DMS153 (cell line): Measurements from ENCODE around the gene DEXI.
"Not testable (repeated sequence)": the region's sequence is repeated elsewhere in the genome, so short reads cannot be mapped to it uniquely, and the experiment has no call there.

ENCODE experiments used
- DNase-seq: peaks from one replicate; lab custom pipeline; 2025; lab: John Stamatoyannopoulos, UW

The DEXI gene

GRCh38 chr16:10926867-10927266, 15.4 kb downstream of the DEXI start:
- DNase-seq: no peak

- no peak for DNase-seq
Observed at GRCh38 chr16:10926094-10926493, 16.2 kb downstream of the DEXI start.

GRCh38 chr16:10925285-10925684, 17.0 kb downstream of the DEXI start:
- DNase-seq: not testable (repeated sequence)

GRCh38 chr16:10923650-10924214, 18.5 kb downstream of the DEXI start:
- DNase-seq: no peak

GRCh38 chr16:10923146-10923649, 19.1 kb downstream of the DEXI start:
- DNase-seq: no peak

- DNase-seq: no peak
Observed at GRCh38 chr16:10922328-10923145, 19.7 kb downstream of the DEXI start.

- DNase-seq: no peak
Observed at GRCh38 chr16:10921536-10922327, 20.5 kb downstream of the DEXI start.

- DNase-seq: no peak
Observed at GRCh38 chr16:10920726-10921427, 21.4 kb downstream of the DEXI start.

- no peak for DNase-seq
Observed at GRCh38 chr16:10919003-10919351, 23.3 kb downstream of the DEXI start.

GRCh38 chr16:10918294-10919002, 23.8 kb downstream of the DEXI start:
- DNase-seq: peak; percentile 63

- no peak for DNase-seq
Observed at GRCh38 chr16:10916534-10916933, 25.7 kb downstream of the DEXI start.

GRCh38 chr16:10911267-10911666, 31.0 kb downstream of the DEXI start:
- DNase-seq: no peak

GRCh38 chr16:10907757-10908045, 34.6 kb downstream of the DEXI start:
- no peak for DNase-seq

GRCh38 chr16:10906914-10907756, 35.1 kb downstream of the DEXI start:
- no peak for DNase-seq

GRCh38 chr16:10906482-10906881, 35.8 kb downstream of the DEXI start:
- no peak for DNase-seq

- no peak for DNase-seq
Observed at GRCh38 chr16:10902999-10903398, 39.3 kb downstream of the DEXI start.

GRCh38 chr16:10897134-10897533, 45.1 kb downstream of the DEXI start:
- DNase-seq: no peak

GRCh38 chr16:10896723-10897122, 45.5 kb downstream of the DEXI start:
- DNase-seq: no peak

- DNase-seq: no peak
Observed at GRCh38 chr16:10896165-10896564, 46.1 kb downstream of the DEXI start.

- DNase-seq: no peak
Observed at GRCh38 chr16:10895053-10895946, 47.0 kb downstream of the DEXI start.
